Measurements from ENCODE around the gene OSBPL2. TPM values are rescaled to one million over a fixed set of nuclear protein-coding genes. Genes with fewer than 3 reads are reported as not detected.

Gene OSBPL2
- total RNA-seq, 2 donors from 2014 or later, result 40.1 to 41.2 TPM

DNA sequence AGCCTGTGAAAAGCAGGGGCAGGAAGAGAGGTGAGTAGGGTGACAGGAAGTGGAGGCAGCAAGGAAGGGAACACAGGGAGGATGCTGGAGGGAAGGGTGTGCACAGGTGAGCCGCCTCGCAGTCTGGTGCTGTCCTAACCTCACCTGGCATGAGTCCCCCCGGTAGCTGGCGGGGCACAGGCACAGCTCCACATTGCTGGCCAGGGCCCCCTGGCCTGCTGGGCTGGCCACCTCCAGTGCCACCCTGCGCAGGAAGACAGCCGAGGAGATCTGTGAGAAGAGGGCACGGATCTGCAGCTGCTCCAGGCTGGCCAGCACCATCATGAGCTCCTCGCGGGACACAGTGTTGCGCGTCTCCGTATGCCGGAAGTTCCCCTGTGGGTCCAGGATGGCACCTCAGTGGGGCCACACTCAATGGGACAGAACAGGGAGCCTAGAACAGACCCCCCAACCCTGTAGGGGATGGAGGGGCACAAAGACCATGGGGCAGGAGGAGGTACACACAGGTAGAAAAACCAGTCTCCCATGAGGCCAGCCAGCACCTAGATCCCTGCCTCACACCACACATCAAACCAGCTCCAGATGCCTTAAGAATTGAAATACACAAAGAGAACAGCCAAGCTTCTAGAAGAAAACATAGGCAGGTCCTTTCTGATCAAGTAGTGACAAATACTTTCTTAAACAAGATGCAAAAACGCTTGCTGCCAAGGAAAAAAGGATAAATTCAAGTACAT is 87.0 kb downstream of the OSBPL2 start:
- intact Hi-C loops (cut with DNase I), result no loop called here
- no peak for DNase-seq
- no peak for ATAC-seq

DNA sequence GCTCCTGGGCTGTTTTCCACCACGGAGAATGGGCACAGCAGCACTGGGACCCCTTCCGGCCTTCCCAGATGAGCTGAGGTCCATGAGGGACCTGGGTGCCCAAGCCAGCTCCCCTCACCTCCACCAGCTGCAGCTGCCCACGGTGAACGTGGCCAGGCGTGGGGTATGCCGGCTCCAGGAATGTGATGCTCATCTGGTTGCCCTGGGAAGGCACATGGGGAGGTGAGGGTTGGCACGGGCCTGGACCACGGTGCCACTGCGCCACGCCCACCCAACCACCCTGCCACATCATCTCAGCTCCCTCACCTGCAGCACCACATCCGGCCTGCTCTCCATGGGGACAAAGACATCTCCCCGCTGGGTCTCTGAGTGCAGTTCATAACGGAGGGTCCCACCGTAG is 88.2 kb downstream of the OSBPL2 start:
- no peak for ATAC-seq
- no peak for DNase-seq
- intact Hi-C loops (cut with DNase I), result no loop called here

- no peak for DNase-seq
- intact Hi-C loops (cut with DNase I), result no loop called here
- ATAC-seq, result no peak
Observed at GRCh38 chr20:62326959-62327725, 88.8 kb downstream of the OSBPL2 start.

DNA sequence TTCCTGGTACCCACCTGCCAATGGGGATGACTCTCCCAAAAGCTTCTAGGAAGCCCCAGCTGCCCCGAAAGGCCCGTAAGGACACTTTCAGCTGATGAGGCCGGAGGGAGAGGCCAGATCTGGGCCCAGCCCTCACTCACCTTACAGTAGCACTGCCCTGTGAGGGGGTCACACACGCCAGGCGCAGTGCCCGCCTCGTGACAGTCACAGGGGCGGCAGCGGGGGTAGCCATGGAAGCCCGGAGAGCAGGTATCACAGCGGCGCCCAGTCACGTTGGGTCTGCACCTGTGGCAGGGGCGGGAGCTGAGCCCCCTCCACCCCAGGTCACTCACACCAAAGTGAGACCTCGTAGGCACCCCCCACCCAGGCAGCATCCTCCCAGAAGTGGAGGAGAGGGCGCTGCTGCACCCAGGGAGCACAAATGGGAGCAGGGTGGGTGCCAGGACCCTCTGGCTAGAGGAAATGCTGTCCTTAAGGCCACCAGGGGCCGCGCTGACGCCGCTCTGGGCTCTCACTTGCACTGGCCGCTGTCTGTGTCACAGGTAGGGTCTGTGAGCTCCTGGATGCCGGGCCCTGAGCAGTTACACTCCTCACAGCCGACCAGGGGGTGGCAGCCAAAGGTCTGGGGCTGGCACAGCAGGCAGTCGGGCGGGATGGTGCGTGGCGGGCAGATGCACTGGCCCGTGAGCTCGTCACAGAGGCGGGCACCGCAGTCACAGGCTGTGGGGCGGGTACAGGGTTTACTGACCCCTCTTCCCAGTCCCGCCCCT is 89.6 kb downstream of the OSBPL2 start:
- intact Hi-C loops (cut with DNase I), result no loop called here
- no peak for ATAC-seq
- DNase-seq, result no peak

GRCh38 chr20:62328684-62329388 is 90.5 kb downstream of the OSBPL2 start:
- no peak for ATAC-seq
- intact Hi-C loops (cut with DNase I), result no loop called here
- DNase-seq, result no peak

DNA sequence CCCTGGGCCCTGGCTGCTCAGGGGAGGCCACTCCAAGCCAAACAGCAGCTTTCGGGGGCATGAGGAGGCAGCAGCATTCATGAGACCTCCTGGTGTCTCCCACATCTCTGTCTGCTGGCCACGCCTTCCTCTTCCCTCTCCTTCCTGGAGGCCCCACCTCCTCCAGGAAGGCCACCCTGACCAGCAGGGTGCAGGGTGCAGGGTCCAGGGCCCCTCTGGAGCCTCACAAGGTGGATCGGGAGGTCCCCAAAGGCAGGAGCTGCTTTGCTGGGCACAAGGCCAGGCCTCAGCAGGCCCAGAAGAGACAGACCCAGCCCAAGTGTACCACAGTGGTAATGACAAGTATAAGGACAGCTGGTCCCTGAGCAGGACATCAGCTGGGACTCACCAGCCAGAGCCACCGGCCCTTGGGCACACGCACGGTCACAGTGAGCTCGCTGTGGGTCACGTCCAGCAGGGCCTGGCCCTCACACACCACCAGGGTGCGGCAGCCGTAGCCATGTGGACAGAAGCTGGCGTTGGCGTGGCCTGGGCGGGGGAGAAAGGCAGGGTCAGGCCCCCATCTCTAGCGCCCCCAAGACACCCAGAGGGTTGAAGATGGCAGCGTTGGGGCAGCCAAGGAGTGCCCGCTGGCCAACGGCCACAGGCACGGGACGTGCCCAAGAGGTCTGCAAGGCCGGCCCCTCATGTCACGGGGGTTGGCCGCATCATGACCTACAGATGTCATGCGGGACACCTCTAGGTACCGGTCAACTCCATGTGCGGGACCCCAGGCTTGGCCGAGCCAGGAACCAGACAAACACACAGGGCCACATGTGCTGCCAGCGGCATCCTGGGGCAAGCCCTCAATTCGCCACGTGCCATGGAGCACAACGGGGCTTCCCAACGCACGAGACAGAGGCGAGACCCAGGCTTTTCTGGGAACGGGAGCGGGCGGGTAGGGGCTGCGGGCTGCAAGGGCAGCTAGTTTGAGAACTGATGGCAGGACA is 91.4 kb downstream of the OSBPL2 start:
- intact Hi-C loops (cut with DNase I), result no loop called here
- ATAC-seq (no peak), DNase-seq (no peak)

DNA sequence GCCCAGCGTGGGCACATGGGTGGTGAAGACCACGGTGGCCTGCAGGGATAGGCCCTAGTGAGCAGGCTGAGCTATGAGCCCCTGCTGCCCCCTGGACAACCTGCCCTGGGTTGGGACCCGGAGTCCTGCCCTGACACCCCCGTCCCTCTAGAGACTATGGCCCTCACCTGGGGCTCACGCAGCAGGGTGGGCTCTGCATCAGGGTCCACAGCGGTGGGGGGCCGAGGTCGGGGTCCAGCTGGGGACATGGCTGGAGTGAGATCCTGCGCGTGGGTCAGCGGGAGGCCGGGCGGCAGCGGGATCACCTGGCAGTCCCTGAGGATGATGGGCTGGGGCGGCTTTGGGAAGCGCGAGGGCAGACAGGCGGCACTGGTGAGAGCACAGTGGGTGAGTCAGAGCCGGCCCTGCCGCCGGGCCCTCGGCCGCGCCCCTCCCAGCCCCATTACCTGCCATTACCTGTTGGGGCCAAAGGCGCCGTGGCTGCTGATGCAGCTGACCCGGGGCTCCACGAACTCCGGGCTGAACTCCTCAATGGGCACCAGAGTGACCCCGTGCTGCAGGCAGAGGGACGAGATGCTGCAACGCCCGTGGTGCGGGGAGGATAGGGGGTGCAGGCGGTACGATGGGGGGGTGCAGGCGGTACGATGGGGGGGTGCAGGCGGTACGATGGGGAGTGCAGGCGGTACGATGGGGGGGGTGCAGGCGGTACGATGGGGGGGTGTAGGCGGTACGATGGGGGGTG is 92.4 kb downstream of the OSBPL2 start:
- intact Hi-C loops (cut with DNase I), result no loop called here
- ATAC-seq (no peak), DNase-seq (no peak)

DNA sequence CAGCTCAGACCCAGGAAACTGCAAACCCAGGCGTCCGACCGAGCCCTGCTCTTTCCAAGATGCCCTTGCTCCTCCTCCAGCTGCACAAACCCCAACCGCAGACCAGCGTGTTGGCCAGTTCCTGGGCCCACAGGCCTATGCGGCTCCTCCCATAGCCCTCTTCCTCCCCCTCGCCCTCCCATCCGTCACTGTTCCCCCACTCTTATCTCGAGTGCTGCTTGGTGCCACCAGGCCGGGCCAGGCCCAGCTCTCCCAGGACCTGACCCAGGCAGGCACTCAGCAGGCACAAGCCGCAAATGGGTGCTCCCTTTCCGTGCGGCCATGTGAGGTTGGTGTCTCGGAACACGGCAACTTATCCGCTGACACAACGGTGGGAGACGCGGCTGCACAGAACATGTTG is 93.0 kb downstream of the OSBPL2 start:
- DNase-seq (no peak), ATAC-seq (no peak)
- intact Hi-C loops (cut with DNase I), result no loop called here

GRCh38 chr20:62332421-62332820 is 94.1 kb downstream of the OSBPL2 start:
- no peak for ATAC-seq
- intact Hi-C loops (cut with DNase I), result no loop called here
- no peak for DNase-seq

DNA sequence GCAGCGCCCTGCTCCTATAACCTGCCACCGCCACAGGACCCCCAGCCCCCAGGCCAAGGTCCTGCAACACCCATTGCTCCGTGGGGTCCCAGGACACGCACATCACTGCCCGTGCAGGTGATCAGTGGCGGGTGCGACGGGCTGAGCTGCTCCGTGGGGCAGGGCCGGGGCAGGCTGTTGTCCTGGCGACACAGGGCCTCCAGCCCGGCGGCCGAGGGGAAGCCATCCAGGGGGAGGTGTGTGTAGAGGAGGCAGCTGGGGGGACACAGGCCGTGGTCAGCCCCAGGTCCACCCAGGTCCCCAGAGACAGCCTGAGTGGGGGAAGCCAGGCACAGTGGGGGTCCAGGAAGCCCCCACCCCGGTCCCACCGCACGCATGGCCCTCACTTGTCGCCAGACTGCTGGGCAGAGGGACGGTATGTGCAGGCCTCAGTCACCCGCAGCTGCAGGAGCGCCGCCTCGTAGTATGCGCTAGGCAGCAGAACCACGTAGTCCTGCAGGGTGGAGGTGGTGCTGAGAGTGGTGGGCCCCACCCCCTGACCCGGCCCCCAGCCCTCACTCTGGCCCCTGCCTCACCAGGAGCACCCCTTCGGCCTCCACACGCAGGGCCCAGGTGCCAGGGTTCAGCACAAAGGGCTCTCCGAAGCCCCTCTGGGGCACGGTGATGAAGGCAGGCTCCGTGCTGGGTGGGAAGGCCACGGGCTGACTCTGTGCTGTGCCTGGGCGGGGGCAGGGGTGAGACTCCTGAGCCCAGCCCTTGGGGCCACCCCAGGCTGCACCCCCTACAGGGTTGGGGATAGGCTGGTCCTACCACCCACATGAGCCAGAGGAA is 94.9 kb downstream of the OSBPL2 start:
- intact Hi-C loops (cut with DNase I), result no loop called here
- no peak for DNase-seq
- ATAC-seq, result no peak

GRCh38 chr20:62333820-62334595 is 95.7 kb downstream of the OSBPL2 start:
- ATAC-seq (no peak), DNase-seq (no peak)
- intact Hi-C loops (cut with DNase I), result no loop called here

GRCh38 chr20:62334881-62335280 is 96.6 kb downstream of the OSBPL2 start:
- ATAC-seq, result no peak
- no peak for DNase-seq
- intact Hi-C loops (cut with DNase I), result no loop called here

- no peak for DNase-seq
- intact Hi-C loops (cut with DNase I), result no loop called here
- no peak for ATAC-seq
Observed at GRCh38 chr20:62335532-62335931, 97.2 kb downstream of the OSBPL2 start.

GRCh38 chr20:62336329-62336728 is 98.0 kb downstream of the OSBPL2 start:
- no peak for DNase-seq
- intact Hi-C loops (cut with DNase I), result no loop called here
- no peak for ATAC-seq

- no peak for DNase-seq
- ATAC-seq, result no peak
- intact Hi-C loops (cut with DNase I), result no loop called here
Observed at GRCh38 chr20:62336775-62337557, 98.6 kb downstream of the OSBPL2 start.

Measured in left cardiac atrium (tissue), 4 donors.